Colonic mucosa (tissue), 4 donors: ENCODE measurements around the gene UBALD1. TPM values are rescaled to one million over a fixed set of nuclear protein-coding genes. Genes with fewer than 3 reads are reported as not detected.

Experiments used
- DNase-seq: peaks from one replicate; pipeline ENCODE4 v3.0.0-alpha.2; 2020
- H3K27ac ChIP-seq: fragments of 200-600 bp; one replicate; pipeline ENCODE4 v1.8.0; 2021
- H3K27me3 ChIP-seq: fragments of 200-600 bp; one replicate; pipeline ENCODE4 v1.8.0; 2021
- H3K36me3 ChIP-seq: fragments of 200-600 bp; one replicate; pipeline ENCODE4 v1.8.0; 2021
- H3K4me1 ChIP-seq: fragments of 200-600 bp; one replicate; pipeline ENCODE4 v1.8.0; 2021; ENCODE audit warnings: mild to moderate bottlenecking
- H3K4me3 ChIP-seq: fragments of 200-600 bp; one replicate; pipeline ENCODE4 v1.8.0; 2021
- H3K9ac ChIP-seq, 2 donors: one replicate each; pipeline ENCODE4 v1.7.0; 2013; ENCODE audit warnings: control low read depth in 2 of 2, low read depth in 2 of 2, low read length in 2 of 2
- H3K9me3 ChIP-seq: fragments of 200-600 bp; one replicate; pipeline ENCODE4 v1.8.0; 2021
- CTCF ChIP-seq: fragments of 200-600 bp; IDR thresholded peaks from one replicate; pipeline ENCODE4 v1.8.0; 2022; ENCODE audit warnings: antibody characterized with exemption, mild to moderate bottlenecking
- intact Hi-C: fragments of 100-400 bp; cut with DNase I; formaldehyde crosslinking; loops from one replicate; pipeline ENCODE4 v1.14.1; 2022
- total RNA-seq, 2 donors: library from RNA; stranded (reverse); fragmentation: NEBNext Ultra II Directional in 1 of 2; extraction: Animal tissue kit (Norgen Biotek cat#: 25700) in 1 of 2; gene quantifications; one replicate each; pipeline ENCODE4 v1.2.1, GENCODE V29; 2021
- donor health status: healthy.
- donor health status: DM: no; HTN: no; CAD: no.
- donor health status: DM: no; HTN: no; CAD: no.

UBALD1 gene
- total RNA-seq, 2 donors from 2014 or later = 19.4 to 20.2 TPM

- Histone ChIP-seq H3K9ac (peak overlapping the region; percentile 83 to 99), H3K36me3 (no peaks in the 10 kb centered on the region), H3K27me3 (no peaks in the 10 kb centered on the region), H3K27ac (peak overlapping the region; percentile 94), H3K4me1 (peaks cover 10% of the 10 kb centered on the region), H3K4me3 (peak overlapping the region; percentile 98), H3K9me3 (no peaks in the 10 kb centered on the region)
- intact Hi-C loops = no loop called here
- no peak for TF ChIP-seq CTCF
- DNase-seq = peak; percentile 71
These were observed 10.3 kb upstream of the UBALD1 start for GRCh38 chr16:4624827-4625559.

- Histone ChIP-seq H3K9ac (peak within 1 kb of the TSS; percentile 83 to 99), H3K4me3 (peak within 1 kb of the TSS; percentile 98), H3K27ac (peak within 1 kb of the TSS; percentile 94), H3K27me3 (no peaks in the 10 kb centered on the region), H3K9me3 (no peaks in the 10 kb centered on the region), H3K4me1 (peaks cover 10% of the 10 kb centered on the region), H3K36me3 (no peaks in the 10 kb centered on the region)
- peak; percentile 95 for DNase-seq
- TF ChIP-seq CTCF = peak; percentile 86
- intact Hi-C loops = no loop called here
These were observed 9.5 kb upstream of the UBALD1 start, which contains the start of gene MGRN1 for GRCh38 chr16:4624015-4624826. TSS of gene MGRN1 (plus strand) at chr16:4624826. CDS start at chr16:4624961, 135 bp downstream.

GRCh38 chr16:4623593-4623992 is 8.9 kb upstream of the UBALD1 start:
- no peak overlapping the region for H3K27ac ChIP-seq
- H3K9ac ChIP-seq = no peak overlapping the region
- H3K27me3 ChIP-seq = no peaks in the 10 kb centered on the region

GRCh38 chr16:4618645-4619418 is 4.1 kb upstream of the UBALD1 start:
- Histone ChIP-seq H3K4me3 (no peak overlapping the region), H3K9me3 (no peaks in the 10 kb centered on the region), H3K4me1 (peaks cover 10% of the 10 kb centered on the region), H3K36me3 (no peaks in the 10 kb centered on the region), H3K27ac (no peak overlapping the region), H3K9ac (peak overlapping the region in 1 of 2 donors; percentile 6), H3K27me3 (no peaks in the 10 kb centered on the region)
- TF ChIP-seq CTCF = no peak
- intact Hi-C loops = no loop called here
- DNase-seq = no peak

More at GRCh38 chr16:4623593-4623992, 8.9 kb upstream of the UBALD1 start:
- H3K4me3 ChIP-seq = no peak overlapping the region
- intact Hi-C loops = no loop called here
- peaks cover 12% of the 10 kb centered on the region for H3K4me1 ChIP-seq
- no peak for DNase-seq
- H3K9me3 ChIP-seq = no peaks in the 10 kb centered on the region
- TF ChIP-seq CTCF = no peak
- no peaks in the 10 kb centered on the region for H3K36me3 ChIP-seq

GRCh38 chr16:4617880-4618279 is 3.2 kb upstream of the UBALD1 start:
- no peak overlapping the region for H3K4me3 ChIP-seq
- no peaks in the 10 kb centered on the region for H3K27me3 ChIP-seq
- TF ChIP-seq CTCF = no peak
- peaks cover 19% of the 10 kb centered on the region for H3K4me1 ChIP-seq
- no peaks in the 10 kb centered on the region for H3K9me3 ChIP-seq
- no peak overlapping the region for H3K9ac ChIP-seq
- H3K27ac ChIP-seq = no peak overlapping the region
- H3K36me3 ChIP-seq = no peaks in the 10 kb centered on the region
- intact Hi-C loops = no loop called here
- DNase-seq = no peak
